GM12801 (cell line): ENCODE measurements around the gene IL17C.

Source experiments
- TF ChIP-seq, protein P1 (sequence below): IDR thresholded peaks from one replicate; pipeline ENCODE4 v1.5.1; 2011; ENCODE audit warnings: control low read depth; ENCODE audit not compliant: insufficient read length; ENCODE audit errors: extremely low read depth

IL17C gene

DNA sequence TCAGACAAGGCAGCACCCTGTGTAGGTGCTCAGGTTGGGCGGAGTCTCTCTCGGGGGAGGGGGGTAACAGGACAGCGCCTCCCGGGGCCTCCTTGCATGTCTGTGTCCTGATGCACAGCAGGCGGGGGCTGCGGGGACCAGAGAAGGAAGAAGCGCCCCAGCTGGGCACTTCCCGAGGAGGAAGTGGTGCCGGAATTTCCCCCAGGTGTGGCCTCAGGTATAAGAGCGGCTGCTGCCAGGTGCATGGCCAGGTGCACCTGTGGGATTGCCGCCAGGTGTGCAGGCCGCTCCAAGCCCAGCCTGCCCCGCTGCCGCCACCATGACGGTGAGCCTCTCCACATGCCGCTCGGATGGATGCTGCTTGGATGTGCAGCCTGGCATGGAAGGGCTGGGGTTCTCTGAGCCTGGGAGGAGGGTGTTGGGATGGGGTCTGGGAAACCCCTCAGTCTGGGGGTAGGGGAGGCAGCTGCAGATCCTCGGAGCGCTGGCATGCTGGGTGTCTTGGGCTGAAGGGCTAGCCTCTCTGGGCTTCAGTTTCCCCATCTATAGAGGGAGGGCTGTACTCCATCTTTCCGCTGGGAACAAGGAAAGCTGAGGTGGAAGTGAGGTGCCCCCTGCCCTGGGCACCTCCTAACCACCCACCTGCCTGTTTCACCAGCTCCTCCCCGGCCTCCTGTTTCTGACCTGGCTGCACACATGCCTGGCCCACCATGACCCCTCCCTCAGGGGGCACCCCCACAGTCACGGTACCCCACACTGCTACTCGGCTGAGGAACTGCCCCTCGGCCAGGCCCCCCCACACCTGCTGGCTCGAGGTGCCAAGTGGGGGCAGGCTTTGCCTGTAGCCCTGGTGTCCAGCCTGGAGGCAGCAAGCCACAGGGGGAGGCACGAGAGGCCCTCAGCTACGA lies at the start of gene IL17C:
TSS of gene IL17C (plus strand) at position 250 of the 908 bp plus-strand sequence. CDS start at position 320, 70 bp downstream.
- TF ChIP-seq, protein P1, sequence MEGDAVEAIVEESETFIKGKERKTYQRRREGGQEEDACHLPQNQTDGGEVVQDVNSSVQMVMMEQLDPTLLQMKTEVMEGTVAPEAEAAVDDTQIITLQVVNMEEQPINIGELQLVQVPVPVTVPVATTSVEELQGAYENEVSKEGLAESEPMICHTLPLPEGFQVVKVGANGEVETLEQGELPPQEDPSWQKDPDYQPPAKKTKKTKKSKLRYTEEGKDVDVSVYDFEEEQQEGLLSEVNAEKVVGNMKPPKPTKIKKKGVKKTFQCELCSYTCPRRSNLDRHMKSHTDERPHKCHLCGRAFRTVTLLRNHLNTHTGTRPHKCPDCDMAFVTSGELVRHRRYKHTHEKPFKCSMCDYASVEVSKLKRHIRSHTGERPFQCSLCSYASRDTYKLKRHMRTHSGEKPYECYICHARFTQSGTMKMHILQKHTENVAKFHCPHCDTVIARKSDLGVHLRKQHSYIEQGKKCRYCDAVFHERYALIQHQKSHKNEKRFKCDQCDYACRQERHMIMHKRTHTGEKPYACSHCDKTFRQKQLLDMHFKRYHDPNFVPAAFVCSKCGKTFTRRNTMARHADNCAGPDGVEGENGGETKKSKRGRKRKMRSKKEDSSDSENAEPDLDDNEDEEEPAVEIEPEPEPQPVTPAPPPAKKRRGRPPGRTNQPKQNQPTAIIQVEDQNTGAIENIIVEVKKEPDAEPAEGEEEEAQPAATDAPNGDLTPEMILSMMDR: no peak

DNA sequence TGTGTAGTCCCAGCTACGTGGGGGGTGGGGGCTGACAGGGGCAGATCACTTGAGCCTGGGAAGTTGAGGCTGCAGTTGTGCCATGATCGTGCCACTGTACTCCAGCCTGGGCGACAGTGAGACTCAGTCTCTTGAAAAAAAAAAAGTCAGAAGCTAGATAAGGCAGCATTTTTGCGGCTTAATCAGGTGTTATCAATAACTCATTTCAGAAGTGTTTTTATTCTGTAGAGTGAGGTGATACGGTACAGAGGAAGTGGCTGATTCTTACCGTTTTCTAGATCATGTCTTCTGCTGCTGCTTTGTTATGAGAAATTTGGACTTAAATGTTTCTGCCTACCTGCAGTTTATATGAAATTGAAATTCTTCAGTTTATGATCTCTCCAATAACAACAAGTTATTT lies 49.6 kb upstream of the IL17C start:
- TF ChIP-seq, protein P1: no peak

- TF ChIP-seq, protein P1: no peak
Measured at GRCh38 chr16:88589441-88589840, 48.9 kb upstream of the IL17C start.

- TF ChIP-seq, protein P1: no peak
Measured at GRCh38 chr16:88591577-88592021, 46.8 kb upstream of the IL17C start.

- TF ChIP-seq, protein P1: no peak
Measured at GRCh38 chr16:88593061-88593460, 45.3 kb upstream of the IL17C start.

- TF ChIP-seq, protein P1: no peak
Measured at GRCh38 chr16:88593489-88593888, 44.9 kb upstream of the IL17C start.

- TF ChIP-seq, protein P1: no peak
Measured at GRCh38 chr16:88593910-88594309, 44.5 kb upstream of the IL17C start.
